Measurements from ENCODE around the gene AP3S1.
A peak's percentile ranks its signal among the peaks of the same experiment; 100 is the strongest.
"Not testable (repeated sequence)": the region's sequence is repeated elsewhere in the genome, so short reads cannot be mapped to it uniquely, and the experiment has no call there.

AP3S1 gene

GRCh38 chr5:115873392-115873791 lies 31.7 kb downstream of the AP3S1 start:
- DNase-seq: no peak

DNA sequence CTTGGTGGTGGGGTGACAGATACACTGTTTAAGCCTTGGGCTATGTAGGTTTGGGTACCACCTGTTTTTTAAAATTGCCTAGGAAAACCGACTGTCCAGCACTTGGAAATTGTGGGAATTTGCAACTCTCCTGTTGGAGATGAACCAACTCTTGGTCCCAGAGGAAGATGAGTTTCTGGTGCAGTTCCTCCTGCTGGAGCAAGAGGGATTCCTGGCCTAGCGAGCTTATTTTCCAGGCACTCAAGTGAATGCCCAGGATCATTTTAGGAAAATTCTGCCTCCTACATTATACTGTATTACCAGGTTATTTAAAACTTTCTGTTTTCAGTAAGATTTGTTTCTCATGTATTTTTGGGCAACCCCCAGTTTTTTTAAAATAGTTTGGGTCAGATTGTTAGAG lies 33.7 kb downstream of the AP3S1 start:
- DNase-seq: no peak

DNA sequence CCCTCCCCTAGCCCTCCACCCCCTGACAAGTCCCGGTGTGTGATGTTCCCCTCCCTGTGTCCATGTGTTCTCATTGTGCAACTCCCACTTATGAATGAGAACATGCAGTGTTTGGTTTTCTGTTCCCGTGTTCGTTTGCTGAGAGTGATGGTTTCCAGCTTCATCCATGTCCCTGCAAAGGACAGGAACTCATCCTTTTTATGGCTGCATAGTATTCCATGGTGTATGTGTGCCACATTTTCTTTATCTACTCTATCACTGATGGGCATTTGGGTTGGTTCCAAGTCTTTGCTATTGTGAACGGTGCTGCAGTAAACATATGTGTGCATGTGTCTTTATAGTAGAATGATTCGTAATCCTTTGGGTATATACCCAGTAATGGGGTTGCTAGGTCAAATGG lies 35.6 kb downstream of the AP3S1 start:
- not testable (repeated sequence) for DNase-seq

DNA sequence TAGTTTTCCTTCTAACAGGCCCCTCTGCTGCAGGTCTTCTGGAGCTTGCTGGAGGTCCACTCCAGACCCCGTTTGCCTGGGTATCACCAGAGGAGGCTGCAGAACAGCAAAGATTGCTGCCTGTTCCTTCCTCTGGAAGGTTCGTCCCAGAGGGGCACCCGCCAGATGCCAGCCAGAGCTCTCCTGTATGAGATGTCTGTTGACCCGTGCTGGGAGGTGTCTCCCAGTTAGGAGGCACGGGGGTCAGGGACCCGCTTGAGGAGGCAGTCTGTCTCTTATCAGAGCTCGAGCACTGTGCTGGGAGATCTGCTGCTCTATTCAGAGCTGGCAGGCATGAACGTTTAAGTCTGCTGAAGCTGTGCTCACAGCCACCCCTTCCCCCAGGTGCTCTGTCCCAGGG lies 40.7 kb downstream of the AP3S1 start:
- not testable (repeated sequence) for DNase-seq

DNA sequence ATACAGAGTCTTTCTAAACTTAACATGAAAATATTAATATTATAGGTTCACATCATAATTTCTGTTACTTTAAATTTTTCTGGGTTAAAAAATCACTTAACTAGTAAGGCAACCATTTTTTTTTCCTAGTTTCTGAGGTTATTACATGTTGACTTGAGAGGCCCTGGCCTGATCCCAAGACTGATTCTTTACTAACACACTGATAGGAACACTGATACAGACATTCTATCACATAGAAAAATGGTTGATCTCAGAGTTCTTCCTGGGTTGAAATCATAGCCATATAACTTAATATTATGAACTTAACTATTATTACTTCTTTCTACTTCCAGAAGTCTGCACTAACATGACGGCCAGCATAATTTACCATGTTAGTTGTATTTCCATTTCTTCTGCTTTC lies 43.0 kb downstream of the AP3S1 start:
- no peak for DNase-seq

- DNase-seq: not testable (repeated sequence)
Measured at GRCh38 chr5:115885208-115885607, 43.5 kb downstream of the AP3S1 start.

DNA sequence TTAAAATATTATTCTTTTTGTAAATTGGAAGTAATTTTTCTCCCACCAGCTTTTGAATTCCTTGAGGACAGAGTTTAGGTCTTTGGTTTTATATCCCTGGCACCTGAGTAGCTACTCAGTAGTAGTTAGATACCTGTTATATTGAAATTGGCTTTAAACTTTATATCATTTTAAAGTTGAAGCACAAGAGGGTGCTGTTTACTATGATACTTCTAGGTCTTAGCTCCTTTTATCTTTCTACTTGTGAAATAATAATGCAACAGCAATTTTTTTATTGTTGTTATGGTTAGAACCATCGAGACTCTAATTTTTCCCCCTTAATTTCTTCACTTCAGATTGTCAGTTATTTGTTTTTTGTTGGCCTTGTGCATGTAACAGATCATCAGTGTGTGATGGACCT lies 46.3 kb downstream of the AP3S1 start:
- peak in 1 of 4 experiments; percentile 2 for DNase-seq

DNA sequence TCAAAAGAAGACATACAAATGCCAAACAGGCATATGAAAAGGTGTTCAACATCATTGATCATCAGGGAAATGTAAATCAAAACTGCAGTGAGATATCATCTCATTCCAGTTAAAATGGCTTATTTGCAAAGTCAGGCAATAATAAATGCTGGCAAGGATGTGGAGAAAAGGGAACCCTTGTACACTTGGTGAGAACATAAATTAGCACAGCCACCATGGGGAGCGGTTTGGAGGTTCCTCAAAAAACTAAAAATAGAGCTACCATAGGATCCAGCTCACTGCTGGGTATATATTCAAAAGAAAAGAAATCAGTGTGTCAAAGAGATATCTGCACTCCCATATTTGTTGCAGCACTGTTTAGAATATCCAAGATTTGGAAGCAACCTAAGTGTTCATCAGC lies 50.3 kb downstream of the AP3S1 start:
- peak; percentile 18 to 54 (median 53) for DNase-seq

DNA sequence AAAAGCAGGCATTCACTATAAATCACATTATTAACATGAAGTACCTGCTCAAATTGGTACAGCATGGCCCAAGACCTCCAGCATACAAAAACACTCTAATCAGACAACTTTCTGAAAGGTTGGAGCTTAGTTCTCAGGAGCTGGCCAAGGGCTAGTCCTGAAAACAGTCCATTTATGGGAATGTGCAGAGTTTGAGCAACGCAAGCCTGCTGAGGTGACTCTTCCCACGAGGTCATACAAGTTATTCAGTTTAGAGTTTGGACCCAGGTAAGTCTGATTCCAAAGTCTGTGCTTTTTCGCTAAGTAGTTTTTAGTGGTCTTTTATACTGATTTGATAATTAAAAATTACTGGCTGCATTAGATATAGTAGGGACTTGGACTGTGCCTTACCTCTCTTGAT lies 52.6 kb downstream of the AP3S1 start:
- DNase-seq: no peak

DNA sequence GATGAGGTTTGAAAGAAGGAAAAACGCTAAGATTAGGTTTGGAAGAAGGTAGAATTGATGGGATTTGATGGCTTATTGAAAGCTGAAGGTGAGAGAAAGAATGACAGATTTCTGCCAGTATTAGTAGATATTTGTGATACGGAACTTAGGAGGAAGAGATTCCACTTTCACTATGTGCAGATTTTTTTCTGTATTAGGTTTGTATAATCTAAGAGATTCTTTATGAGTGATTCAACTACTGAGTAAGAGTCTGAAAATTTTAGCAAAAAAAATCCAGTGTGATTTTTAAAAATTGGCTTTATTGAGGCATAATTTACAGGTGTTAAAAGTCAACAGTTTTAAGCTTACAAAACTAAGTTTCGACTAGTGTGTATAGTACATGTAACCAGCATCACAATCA lies 54.1 kb downstream of the AP3S1 start:
- DNase-seq: no peak

DNA sequence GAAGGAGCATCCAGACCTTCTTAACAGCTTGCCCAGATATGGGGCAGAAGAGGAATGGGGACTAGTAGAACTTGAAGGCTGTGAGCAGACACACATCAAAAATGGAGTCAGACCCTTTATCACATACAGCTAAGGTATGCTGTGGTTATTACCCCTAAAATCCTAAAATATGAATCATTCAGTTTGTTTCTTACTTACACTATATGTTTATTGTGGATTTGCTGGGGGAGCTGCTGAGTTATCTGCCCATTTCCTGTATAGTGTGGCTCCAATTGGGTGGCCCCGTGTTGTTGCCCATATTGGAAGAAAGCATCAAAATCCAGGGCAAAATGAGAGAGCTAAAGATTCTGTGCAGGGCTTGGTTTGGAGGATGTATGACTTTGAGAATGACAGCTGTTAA lies 56.9 kb downstream of the AP3S1 start:
- no peak for DNase-seq

DNA sequence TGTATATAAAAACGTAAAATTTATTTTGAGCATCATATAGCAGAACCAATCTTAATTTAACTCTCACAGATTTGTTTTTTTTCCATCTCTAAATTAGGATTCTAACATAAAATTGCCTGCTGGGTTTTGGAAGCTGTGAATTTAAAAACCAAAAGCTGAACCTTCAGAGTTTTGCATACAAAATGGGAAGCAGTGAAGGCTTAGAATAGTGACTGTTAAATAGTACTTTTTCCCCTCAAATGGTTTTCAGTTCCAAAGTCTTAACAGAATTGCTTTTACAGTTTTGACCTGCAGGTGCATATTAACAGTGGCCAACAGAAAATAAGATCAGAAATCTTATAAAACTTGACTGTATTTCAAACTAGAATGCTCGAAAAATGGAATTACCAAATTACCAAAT lies 65.4 kb downstream of the AP3S1 start:
- DNase-seq: no peak

DNA sequence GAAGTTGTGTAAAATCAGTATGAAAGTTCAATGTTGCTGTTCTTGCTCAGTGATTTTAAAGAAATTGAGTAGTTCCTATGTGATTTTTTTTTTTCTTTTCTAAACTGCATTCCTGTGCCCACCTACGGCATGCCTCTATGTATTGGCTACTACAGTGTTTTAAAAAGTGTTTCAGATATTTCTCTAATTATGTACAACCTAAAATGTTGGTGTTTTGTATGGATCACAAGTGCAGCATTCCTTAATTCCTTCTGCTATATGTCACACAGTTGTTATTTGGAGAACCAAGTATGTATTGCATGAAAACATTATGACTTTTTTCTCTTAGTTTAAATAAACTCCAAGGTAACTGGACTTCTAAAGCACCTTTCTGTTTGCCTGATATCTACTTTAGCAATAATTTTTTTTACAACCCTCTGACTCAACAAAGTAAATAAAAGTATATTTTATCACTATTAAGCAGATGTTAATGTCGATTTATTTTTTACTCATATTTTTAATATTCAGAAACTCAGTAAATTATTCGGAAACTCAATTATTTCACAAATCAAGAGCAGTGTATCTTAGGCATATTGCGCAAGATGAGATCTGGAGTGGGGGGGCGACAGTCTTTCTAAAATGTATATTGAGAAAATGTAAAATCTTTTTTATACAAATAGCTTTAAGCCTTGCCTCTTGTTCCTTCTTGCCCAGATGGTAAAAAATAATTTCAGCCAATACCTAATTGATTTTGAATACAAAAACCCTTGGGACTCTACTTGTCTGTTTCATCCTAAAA lies 72.1 kb downstream of the AP3S1 start:
- not testable (repeated sequence) for DNase-seq

GRCh38 chr5:115920171-115920725 lies 78.5 kb downstream of the AP3S1 start:
- no peak for DNase-seq

DNA sequence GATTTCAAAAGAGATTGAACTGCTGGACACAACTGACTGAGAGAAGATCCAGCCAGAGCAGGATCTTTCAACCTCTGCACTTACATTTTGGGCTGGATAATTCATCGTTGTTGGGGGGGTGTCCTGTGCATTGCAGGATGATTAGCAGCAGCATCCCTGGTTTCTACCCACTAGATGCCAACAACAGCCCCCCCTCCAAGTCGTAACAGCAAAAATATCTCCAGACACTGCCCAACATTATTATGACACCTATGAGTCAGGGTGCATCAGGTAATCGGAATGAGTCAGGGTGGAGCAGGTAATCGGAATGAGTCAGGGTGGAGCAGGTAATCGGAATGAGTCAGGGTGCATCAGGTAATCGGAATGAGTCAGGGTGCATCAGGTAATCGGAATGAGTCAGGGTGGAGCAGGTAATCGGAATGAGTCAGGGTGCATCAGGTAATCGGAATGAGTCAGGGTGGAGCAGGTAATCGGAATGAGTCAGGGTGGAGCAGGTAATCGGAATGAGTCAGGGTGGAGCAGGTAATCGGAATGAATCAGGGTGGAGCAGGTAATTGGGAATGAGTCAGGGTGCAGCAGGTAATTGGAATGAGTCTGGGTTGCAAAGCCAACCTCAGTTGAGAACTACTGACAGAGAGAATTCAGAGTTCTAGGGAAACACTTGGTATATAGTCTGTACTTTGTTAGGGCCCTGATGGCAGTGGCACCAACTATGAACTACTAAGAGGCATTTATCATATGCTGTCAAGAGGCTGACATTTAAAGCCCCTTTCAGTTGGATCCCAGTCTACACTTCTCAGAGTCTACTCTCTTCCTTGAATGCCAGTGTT lies 87.1 kb downstream of the AP3S1 start:
- DNase-seq: not testable (repeated sequence)

DNA sequence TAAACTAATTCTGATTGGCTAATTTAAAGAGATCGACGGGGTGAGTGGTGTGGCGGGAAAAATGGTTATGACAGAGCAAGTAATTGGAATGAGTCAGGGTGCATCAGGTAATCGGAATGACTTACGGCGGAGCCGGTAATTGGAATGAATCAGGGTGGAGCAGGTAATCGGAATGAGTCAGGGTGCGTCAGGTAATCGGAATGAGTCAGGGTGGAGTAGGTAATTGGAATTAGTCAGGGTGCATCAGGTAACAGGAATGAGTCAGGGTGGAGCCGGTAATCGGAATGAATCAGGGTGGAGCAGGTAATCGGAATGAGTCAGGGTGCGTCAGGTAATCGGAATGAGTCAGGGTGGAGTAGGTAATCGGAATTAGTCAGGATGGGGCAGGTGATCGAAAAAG lies 88.4 kb downstream of the AP3S1 start:
- not testable (repeated sequence) for DNase-seq

GRCh38 chr5:115930630-115931337 lies 89.0 kb downstream of the AP3S1 start:
- DNase-seq: no peak

DNA sequence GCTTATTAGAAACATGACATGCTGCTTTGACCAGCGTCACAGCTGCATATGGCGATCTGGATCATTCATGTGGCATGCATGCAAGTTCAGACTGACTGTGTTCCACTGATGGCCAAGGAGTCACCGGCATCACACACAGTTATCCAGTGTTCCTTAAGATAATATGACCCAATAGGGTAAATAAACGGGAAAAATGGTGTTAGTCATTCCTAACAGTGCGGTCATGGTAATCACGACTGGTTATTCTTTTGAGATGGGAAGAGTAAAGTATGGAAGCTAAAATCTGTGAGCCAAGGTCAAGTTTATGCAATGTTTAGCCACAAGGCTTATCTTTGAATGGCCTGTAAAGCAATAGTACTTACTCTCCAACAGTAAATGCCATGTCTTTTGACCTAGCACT lies 91.3 kb downstream of the AP3S1 start:
- DNase-seq: no peak

DNA sequence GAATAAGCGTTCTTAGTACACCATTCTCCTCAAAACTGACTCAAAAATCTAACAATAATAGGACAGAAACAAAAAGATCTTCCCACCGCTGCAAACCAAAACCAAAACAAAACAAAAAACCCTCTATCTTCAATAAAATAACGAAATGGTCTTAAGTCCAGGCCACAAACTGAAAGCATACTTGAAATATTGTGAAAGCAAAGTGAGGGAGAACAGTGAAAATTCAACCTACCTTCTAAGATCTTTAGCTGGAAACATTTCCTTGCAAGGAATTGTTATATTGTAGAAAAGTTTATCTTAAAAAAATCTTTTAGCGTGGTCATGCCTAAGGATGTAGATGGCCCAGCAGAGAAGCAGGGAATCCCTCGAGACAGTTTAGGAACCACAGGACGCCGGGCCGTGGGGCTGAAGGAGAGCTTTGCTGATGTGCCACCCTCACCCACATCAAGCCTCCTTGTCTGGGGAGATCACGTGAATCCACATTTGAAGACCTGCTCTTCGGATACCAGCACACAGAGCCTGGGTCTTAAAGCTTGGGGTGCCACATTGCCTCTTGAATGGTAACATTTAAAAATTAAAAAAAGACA lies 92.7 kb downstream of the AP3S1 start:
- no peak for DNase-seq

- DNase-seq: no peak
Measured at GRCh38 chr5:115936031-115936430, 94.3 kb downstream of the AP3S1 start.

DNA sequence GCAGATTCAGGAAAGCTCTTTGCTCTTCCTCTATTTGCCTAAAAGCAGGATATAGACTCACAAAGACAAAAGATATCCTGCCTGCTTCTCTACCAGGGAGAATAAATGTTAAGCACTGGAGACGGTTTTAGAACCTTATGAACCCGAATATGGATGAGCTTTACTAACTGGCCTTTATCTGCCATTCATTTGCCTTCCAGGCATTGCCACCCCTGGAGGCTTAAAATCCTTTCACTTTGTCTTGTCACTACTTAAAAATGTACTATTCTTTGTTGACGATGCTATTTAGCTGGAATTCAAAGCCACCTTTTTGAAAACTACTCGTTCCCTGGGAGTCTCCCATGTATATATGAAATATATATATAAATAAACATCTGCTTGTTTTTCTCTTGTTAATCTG lies 97.3 kb downstream of the AP3S1 start:
- DNase-seq: no peak

- DNase-seq: no peak
Measured at GRCh38 chr5:115940080-115940810, 98.5 kb downstream of the AP3S1 start.

All from suppressor macrophage (primary cell).